Smooth muscle cell of the brain vasculature (primary cell): ENCODE results near the gene VPS50.
"Not testable (repeated sequence)": the region's sequence is repeated elsewhere in the genome, so short reads cannot be mapped to it uniquely, and the experiment has no call there.

Experiments
- DNase-seq: peaks from one replicate; pipeline ENCODE4 v3.0.0-alpha.2; 2012; ENCODE audit warnings: low read depth, low spot score

Gene VPS50

DNA sequence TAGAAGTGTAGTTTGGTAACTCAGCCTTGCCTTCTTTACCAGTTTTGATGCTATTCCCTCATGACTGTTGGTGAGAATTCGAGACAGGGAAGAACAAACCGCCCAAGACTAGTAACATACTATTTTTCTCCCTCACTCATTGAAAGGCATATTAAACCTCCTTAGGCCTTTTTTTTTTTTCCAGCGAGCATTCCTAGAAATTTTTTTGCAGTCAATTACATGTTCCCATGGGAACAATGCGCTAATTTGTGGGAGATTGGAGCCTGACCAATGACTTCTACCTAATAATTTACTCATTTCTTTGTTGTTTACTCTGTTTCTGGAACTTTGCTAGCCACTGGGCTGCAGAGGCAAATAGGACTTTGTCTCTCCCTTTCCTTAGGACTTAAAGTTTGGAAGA is 6.0 kb downstream of the VPS50 start:
- no peak for DNase-seq

DNA sequence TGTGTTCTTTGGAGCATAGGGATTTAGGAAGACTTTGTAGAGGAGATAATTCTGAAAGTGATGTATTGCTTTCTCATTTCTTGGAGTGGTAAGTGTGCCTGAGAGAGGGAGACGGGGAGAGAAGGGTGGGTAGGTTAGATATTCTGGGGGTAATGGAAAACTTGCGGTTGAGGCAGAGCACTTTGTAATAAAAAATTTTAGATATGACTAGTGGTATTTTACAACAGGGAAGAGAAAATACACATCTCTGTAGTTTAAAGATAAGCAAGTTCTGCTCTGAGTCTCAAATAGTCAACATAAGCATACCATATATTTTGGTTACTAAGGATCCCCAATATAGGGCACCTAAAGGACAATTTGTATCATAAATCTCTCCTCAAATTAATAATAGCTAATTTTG is 6.6 kb downstream of the VPS50 start:
- no peak for DNase-seq

DNA sequence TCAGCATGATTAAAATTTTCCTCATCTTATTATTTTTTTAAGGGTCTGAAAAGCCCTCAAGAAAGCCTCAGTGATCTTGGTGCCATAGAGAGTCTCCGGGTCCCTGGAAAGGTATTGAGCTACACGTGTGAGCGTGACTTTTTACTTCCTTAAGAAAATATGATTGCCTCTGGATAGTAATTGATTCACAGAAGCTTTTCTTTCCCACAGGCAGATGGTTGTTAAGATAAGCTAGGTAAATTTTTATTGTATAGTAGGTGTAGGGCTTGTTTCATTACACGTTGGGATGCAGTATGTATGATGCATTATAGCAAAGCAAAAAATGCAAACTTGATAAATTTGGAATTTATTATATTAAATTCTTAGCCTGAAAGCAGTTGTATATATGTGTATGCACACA is 7.7 kb downstream of the VPS50 start:
- DNase-seq = no peak

DNA sequence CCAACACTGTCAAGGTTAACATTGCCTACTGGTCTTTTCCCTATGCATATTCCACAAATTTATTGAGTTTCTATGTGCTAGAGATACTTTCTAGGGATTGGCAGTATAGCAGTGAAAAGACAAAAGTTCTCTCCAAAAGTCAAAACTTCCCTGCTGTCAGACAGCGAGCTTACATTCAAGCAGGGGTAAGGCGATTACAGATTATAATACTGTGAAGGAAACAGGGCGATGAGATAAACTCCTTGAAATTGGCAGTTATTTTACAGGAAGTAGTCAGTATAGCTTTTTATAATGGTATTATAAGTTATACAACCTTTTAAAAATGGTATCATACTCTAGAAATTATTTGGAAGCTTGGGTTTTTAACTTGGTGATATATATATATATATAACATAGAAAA is 9.9 kb downstream of the VPS50 start:
- DNase-seq = no peak

DNA sequence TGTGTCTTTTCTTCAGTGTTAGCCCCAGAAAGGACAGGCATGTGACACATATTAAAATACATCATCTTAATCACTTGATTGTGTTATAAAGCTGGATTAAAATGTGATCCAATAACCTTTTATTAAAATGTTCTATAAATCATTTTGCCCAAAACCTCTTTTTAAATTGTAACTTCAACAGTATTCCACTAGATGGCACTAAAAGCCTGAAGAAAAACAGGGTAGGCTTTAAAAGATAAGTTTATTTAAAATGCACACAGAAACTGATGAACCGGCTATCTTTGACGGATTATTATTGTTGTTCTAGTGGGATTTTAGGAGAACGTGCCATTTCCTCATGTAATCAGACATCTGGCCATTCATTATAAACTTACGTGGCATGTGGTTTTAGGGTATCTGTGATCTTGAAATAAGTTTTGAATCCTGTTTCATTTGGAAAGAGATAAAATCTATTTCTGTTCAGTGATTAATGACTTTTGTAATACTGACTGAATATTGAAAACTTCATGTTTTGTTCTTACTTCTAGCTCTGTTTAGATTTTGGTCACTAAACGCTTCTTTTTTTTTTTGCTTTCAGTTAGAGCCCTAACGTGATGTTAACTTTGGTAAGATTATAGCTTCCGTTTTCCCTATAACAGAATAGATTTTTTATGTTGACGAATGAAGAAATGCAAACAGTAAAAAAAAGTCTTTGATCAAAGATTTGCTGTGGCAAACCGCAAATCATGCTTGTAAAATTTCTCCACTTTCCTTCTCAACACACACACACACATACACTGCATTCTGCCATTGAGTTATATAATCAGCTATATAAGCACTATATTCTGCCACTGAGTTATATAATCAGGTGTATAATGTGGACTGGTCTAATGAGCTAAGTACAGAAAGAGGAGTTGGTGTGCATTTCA is 13.6 kb downstream of the VPS50 start:
- no peak for DNase-seq

DNA sequence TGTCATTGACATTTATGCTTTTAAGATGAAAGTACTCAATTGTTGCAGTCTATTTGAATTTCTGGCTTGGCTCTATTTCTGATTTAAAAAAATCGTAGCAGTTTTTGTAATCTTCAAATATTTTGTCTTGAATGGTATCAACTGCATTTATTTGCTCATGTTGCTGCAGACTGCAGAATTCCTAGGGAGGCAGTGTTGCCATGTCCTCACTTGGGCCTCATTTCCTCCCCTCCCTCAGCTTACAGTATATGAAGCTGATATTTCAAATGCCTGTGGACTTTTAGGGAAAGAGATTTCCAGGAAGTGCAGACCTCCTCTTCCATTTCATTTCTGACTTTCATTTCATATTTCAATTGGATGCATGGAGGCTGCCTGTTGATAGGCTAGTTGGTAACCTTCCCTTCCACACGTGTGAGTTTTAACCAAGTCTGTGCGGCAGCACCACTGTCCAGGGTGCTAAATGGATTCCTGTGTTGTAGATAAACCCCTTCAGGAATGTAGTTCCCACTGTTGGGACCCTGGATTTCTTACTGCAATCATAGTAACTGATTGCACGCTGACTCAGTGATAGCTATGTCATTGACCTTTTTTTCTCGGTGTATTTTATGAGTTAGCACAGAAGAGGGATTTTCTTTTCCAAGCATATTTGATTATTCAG is 17.5 kb downstream of the VPS50 start:
- no peak for DNase-seq

DNA sequence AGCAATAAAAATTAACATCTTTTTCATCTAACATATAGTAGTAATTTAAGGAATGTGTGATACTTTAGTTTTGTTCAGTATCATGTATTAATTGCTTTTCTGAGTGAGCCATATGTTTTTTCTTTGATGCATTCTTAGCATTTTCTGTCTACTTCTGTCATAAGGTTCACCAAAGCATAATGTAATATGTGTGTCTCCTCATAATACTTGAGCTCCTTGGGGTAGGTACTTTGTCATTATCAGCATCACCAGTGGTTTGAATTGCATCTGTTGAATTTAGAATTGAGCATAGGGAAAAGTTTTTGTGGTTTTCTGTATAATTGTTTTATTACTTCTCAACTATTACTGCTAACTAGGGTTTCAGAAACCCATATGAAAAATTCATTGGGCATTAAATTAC is 26.5 kb downstream of the VPS50 start:
- DNase-seq = no peak

DNA sequence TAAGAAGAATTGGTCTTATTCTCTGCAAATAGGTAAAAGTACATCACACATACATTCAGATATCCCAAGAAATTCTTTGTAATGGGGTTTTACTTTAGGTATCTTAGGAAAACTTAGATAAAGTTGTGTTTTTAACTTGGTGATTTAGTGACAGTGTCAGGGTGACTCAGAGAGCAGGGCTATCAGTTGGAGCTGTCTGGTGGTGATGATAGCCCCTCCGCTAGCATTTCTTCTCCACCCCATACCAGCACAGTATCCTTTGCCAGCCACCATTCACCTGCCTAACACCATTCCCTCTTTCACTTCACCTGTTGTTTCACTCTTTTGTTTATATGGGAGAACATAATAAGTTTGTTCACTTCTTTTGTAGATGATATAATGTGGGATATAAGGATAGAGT is 30.4 kb downstream of the VPS50 start:
- no peak for DNase-seq

DNA sequence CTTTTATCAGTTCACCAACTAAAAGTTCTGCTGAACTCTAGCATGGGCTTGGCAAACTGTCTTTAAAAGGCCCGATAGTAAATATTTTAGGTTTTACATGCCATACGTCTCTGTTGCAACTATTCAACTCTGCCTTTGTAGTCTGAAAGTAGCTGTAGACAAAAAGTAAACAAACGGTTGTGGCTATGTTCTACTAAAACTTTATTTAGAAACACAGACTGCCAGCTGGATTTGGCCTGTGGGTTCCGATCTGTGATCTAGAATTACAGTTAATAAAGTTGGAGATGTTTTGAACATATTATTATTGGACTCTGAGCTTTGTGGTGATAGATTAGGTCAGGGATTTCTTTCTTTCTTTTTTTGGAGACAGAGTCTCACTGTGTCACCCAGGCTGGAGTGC is 33.1 kb downstream of the VPS50 start:
- DNase-seq = no peak

DNA sequence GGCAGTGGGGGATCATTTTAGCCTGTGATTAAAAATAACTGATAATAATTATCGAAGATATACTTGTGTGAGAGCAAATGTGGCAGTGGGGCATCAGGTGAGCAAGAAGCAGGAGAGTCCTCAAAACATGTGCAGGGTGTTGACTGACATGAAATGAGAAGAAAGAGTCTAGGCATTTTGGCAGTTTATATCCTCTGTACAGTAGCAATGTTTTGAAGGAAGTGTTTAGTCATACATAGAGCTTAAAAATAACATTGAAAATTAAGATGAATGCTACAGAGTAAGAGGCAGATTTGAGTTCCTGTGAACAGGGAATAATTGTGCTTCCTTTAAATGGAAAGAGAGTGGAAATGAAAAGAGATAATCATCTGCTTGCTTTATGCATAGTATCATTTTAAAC is 47.4 kb downstream of the VPS50 start:
- DNase-seq = no peak

DNA sequence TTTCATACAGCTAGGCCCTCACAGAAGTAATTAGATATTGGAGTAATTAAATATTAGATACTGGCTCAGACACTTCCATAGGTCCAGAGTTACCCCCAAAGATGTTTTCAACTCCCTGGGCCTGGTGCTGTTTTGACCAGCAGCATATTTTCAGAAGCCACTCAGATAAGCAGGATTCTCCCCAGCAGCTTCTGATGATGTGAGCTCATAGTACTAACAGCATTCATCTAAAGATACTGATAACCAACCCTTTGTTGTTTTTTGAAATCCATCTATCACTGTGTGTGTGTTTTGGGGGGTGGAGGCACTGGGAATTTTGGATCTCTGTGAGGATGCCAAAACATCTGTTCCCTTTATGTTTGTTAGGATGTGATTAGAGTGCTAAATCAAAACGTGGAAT is 52.7 kb downstream of the VPS50 start:
- no peak for DNase-seq

DNA sequence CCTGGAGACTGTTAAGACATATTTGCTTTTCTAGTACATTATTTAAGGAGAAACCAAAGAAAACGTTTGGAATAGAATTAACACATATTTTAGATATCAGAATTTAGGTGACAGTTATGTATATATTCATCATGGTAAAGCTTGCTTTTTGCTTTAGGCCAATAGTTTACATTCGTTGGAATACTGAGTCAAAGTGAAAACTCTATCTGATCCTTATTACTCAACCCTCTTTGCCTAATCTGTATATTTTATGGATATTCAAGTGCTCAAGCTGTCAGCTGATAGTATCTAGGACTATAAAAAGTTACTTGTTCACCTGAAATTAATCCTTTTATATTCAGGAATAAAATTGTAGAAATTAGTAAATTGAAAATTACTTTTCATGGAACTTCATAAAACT is 61.1 kb downstream of the VPS50 start:
- DNase-seq = no peak

DNA sequence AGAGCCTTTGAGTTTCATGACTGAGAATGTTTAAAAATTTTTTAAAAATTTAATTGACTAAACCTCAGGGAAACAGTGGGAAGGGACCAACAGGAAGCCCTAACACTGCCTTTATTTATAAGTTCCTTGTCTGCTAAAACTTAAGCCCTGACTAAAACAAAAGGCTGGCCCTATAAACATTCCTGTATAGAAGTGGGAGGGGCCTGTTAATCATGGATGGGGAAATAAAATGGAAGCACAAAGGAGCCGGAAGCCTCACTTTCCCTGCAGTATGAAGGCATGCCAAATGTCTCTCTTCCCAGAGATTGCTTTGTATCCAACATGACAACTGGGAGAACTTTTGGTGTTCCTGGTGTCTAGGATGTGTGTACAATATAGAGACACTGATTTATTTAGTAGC is 66.0 kb downstream of the VPS50 start:
- no peak for DNase-seq

DNA sequence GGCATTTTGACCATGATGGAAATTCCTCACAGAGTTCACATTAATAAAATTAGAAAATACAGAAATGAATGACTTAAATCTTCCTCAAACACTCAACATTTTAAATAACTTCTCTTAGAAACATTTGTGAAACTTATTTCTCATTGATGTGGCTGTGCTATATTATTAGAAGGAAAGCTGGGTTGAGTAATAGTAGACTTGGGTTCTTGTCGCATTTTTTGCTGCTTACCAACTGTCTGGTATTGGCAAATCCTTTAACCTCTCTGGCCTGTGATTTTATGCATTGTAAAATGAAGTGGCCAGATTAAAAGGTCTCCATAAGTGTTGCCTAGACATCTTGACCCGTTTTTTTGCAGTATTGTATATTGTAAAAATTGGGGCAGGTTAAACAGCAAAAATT is 66.5 kb downstream of the VPS50 start:
- no peak for DNase-seq

DNA sequence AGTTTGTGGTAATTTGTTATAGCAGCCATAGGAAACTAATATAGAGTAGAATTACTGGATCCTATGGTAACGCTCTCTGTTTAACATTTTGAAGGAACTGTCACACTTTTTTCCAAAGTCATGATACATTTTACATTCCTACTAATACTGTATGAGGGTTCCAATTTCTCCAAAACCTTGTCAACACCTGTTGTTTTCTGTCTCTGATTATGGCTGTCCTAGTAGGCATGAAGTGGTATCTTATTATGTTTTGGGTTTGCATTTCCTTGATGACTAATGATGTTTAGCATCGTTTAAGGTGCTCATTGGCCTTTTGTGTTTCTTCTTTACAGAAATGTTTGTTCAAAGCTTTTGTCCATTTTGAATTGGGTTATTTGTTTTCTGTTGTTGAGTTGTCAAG is 69.6 kb downstream of the VPS50 start:
- DNase-seq = no peak

DNA sequence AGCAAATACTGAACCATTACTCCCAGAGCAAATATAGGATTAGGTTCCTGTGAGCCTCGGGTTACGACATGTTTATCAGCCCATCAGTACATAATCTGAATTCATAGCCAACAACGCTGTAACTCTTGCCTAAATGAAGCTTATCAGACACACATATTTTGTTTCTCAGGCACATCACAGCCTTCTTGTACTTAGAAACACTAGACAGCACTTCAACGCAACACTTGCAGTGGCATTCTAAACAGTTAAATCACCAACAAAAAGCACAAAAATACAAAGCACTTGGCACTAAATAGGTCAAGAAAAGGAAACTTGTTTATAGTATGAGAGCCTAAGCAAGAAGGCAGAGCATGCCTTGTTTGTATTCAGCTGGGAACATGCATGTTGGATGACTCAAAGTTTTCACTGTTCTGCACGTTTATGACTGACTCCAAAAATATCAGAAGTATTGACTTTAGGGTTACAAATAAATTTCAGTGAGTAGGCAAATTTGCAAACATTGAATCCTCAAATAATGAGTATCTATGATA is 75.0 kb downstream of the VPS50 start:
- DNase-seq = no peak

DNA sequence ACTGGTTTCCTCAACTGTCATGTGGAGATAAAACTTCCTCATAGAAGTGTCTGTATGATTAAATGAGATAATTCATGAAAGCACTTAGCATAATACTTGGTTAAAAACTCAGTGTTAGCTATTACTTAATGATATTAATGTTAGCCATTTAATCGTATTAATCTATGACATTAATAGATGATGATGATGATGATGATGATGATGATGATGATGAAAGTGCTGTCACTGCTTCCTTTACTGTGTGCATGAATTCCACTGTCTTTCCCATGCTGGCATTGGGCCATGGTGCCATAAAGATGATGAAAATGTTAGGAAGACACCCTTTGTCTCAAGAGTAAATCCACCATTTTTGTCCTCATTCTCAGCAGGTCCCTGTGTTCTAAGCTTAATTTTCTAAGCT is 75.8 kb downstream of the VPS50 start:
- no peak for DNase-seq

DNA sequence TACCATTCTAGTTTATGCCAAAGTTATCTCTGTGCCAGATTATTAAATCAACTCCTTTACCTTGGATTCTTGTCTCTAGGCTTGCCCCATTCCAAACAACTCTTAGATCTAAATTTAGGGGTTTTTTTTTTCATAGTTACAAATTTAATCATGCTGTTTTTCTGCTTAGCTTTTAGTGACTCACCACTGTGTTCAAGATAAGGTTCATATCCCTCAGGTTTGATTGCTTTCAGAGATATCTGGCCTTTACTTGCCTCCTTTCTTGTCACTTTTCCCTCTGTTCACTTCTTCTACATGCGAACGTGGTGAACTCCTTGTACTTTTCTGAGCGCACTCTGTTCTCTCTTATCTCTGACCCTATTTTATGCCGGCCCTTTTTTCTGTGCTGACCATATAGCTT is 78.2 kb downstream of the VPS50 start:
- no peak for DNase-seq

DNA sequence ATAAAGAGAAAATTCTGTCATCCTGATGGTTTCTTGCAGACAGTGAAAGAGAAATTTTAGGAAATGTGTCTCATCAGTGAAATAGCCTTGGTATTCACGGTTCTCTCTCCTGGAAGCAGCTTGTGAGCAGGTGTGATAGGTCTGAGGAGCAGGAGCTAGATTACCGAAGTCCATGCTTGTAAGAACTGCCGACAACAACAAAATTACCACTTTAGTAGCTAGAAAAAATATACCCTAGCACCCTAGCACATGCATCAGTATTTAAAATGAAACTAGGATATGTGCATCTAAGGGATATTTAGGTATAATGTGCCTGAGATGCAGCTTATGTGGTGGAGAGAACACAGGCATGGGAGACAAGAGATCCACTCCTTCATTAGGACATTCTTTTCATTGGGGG is 82.3 kb downstream of the VPS50 start:
- DNase-seq = no peak

DNA sequence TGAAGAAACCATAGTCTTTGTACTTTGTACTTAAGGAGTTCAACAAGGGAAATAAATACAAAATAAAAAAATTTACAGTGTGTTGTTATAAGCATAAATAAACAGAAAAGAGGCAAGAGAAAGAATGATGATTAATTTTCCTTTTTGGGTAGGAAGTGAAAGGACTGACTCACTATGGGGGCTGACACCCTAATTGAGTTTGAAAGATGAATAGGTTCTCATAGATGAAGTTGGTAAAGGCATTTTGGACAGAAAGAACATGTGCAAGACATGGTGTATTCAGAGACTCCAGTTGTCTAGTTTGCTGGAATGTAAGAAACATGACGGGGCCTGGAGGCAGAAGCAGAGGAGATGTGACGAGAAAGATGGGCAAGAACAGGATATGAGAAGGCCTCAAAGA is 83.7 kb downstream of the VPS50 start:
- DNase-seq = no peak

DNA sequence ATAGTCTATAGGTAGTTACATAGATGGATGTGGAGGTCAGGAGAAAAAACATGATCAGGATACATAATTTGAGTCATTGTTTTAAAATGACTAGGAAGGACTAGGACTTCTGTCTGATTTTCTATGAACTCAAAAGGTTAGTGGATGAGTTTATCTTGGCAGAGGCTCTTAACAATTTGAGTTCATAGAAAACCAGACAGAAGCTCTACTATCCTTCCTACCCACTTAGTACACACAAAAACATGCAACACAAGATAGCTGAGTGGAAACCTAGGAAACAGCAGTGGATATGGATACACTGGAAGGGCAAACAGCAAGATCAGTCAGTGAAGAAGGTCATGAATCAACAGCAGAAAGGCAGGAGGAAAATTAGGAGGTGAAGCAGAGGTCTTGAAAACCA is 84.6 kb downstream of the VPS50 start:
- no peak for DNase-seq

DNA sequence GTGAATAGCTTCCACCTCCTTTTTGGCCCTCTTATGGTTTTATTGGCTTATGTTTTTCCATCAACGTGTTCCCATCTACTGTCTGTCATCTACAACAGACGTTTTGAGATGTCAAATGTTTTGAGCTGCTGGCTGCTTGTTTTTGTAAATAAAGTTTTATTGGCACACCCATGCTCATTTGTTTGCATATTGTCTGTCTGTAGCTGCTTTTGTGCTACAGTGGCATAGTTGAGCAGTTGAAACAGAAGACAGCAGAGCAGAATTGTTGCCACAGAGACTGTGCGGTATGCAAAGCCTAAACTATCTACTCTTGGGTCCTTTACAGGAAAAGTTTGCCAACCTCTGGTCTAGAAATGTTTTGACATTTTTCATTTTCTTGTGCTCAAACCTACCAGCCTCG is 88.7 kb downstream of the VPS50 start:
- no peak for DNase-seq

DNA sequence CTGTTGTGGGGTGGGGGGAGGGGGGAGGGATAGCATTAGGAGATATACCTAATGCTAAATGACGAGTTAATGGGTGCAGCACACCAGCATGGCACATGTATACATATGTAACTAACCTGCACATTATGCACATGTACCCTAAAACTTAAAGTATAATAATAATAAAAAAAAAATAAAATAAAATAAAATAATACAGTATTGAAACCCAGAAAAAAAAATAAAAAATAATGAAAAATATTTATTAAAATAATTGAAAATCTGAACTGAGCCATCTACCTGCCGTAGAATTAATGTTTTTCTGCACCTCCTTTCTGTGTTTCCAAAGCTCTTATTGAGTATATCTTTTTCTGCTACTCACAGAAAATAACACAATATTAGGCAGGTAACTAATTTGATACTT is 94.1 kb downstream of the VPS50 start:
- DNase-seq = not testable (repeated sequence)
